B cell (primary cell): ENCODE results near the gene B3GALT6.

Experiments used
- EZH2 ChIP-seq: IDR thresholded peaks from 2 replicates; pipeline ENCODE4 v1.6.1; 2012; ENCODE audit warnings: borderline replicate concordance, low read depth, mild to moderate bottlenecking, moderate library complexity, low read length; ENCODE audit not compliant: insufficient read depth, poor library complexity, severe bottlenecking
- TF ChIP-seq, protein P1 (sequence below): fragments of 200-600 bp; IDR thresholded peaks from one replicate; pipeline ENCODE4 v1.8.0; 2022; ENCODE audit warnings: antibody characterized with exemption, mild to moderate bottlenecking

DNA sequence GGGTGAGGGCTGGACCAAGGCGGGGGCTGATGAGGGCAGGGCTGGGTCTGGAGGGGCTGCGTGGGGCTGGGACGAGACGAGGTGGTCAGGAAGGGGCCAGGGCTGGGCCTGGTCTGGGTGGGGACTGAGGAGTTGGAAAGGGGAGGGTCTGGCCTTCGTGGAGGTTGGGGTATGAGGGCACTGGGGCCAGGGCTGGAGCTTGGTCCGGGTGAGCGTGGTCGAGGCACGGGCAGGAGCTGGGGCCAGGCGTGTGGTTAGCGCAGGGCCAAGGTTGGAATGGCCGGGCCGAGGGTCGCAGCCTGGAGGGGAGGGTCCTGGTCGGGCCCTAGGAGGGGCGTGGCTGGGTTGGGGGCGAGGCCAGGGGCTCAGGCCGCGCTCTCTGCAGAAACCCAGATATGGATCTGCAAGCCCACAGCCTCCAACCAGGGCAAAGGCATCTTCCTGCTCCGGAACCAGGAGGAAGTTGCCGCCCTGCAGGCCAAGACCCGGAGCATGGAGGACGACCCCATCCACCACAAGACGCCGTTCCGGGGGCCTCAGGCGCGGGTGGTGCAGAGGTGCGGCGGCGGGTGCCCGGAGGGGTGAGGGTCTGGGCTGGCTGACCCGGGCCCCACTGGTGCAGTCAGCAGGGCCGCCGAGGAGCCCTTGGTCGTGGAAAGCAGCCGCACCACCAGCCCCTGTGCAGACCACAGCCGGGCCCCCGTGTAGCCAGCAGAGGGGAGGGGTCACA lies 49.4 kb upstream of the B3GALT6 start:
- TF ChIP-seq, protein P1, sequence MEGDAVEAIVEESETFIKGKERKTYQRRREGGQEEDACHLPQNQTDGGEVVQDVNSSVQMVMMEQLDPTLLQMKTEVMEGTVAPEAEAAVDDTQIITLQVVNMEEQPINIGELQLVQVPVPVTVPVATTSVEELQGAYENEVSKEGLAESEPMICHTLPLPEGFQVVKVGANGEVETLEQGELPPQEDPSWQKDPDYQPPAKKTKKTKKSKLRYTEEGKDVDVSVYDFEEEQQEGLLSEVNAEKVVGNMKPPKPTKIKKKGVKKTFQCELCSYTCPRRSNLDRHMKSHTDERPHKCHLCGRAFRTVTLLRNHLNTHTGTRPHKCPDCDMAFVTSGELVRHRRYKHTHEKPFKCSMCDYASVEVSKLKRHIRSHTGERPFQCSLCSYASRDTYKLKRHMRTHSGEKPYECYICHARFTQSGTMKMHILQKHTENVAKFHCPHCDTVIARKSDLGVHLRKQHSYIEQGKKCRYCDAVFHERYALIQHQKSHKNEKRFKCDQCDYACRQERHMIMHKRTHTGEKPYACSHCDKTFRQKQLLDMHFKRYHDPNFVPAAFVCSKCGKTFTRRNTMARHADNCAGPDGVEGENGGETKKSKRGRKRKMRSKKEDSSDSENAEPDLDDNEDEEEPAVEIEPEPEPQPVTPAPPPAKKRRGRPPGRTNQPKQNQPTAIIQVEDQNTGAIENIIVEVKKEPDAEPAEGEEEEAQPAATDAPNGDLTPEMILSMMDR, result no peak
- TF ChIP-seq EZH2, result no peak
